SK-N-SH treated with all-trans-retinoic acid at 6 μM for 48 hours (cell line): ENCODE results near the gene MYB.

ENCODE experiments used
- ATAC-seq: fragments of 200-7000 bp; cut with Tn5 transposase; 3 replicates; pipeline ENCODE4 v1.9.1; 2020; ENCODE audit warnings: mild to moderate bottlenecking, moderate library complexity
- ARNTL ChIP-seq: fragments of 450-650 bp; formaldehyde crosslinking; IDR thresholded peaks from 2 replicates; pipeline ENCODE4 v1.5.0; 2020; ENCODE audit warnings: low read depth, mild to moderate bottlenecking, moderate library complexity, borderline replicate concordance
- BACH2 ChIP-seq: fragments of 250-450 bp; sonication (Bioruptor Pico); IDR thresholded peaks from 2 replicates; pipeline ENCODE4 v1.9.0; 2021; ENCODE audit warnings: mild to moderate bottlenecking, borderline replicate concordance
- CSDC2 ChIP-seq: fragments of 250-450 bp; sonication (Bioruptor Pico); IDR thresholded peaks from 2 replicates; pipeline ENCODE4 v1.5.0; 2020; ENCODE audit warnings: mild to moderate bottlenecking, moderate library complexity
- CSRNP3 ChIP-seq: fragments of 250-450 bp; sonication (Bioruptor Pico); IDR thresholded peaks from 2 replicates; pipeline ENCODE4 v1.5.1; 2021; ENCODE audit warnings: mild to moderate bottlenecking, moderate library complexity
- ESRRG ChIP-seq: fragments of 250-450 bp; sonication (Bioruptor Pico); IDR thresholded peaks from 2 replicates; pipeline ENCODE4 v1.6.1; 2021; ENCODE audit warnings: mild to moderate bottlenecking
- GLIS3 ChIP-seq: fragments of 250-450 bp; sonication (Bioruptor Pico); IDR thresholded peaks from 2 replicates; pipeline ENCODE4 v1.5.0; 2020; ENCODE audit warnings: mild to moderate bottlenecking, moderate library complexity
- ISL1 ChIP-seq: fragments of 250-450 bp; sonication (Bioruptor Pico); IDR thresholded peaks from 2 replicates; pipeline ENCODE4 v2.1.2; 2022; ENCODE audit warnings: mild to moderate bottlenecking, moderate library complexity
- OSR1 ChIP-seq: fragments of 250-450 bp; sonication (Bioruptor Pico); IDR thresholded peaks from 2 replicates; pipeline ENCODE4 v1.8.0; 2022; ENCODE audit warnings: moderate library complexity, mild to moderate bottlenecking, inconsistent platforms
- PPARA ChIP-seq: fragments of 250-450 bp; sonication (Bioruptor Pico); IDR thresholded peaks from 2 replicates; pipeline ENCODE4 v1.5.0; 2020; ENCODE audit warnings: mild to moderate bottlenecking, borderline replicate concordance
- RARB ChIP-seq: fragments of 250-450 bp; sonication (Bioruptor Pico); IDR thresholded peaks from 2 replicates; pipeline ENCODE4 v1.8.0; 2021; ENCODE audit warnings: mild to moderate bottlenecking, moderate library complexity
- SNAI2 ChIP-seq: fragments of 250-450 bp; sonication (Bioruptor Pico); IDR thresholded peaks from 2 replicates; pipeline ENCODE4 v1.5.0; 2020; ENCODE audit warnings: mild to moderate bottlenecking, moderate library complexity
- TCF4 ChIP-seq: fragments of 250-450 bp; sonication (Bioruptor Pico); IDR thresholded peaks from 2 replicates; pipeline ENCODE4 v1.8.0; 2021; ENCODE audit warnings: mild to moderate bottlenecking, moderate library complexity, borderline replicate concordance
- TOX ChIP-seq: fragments of 250-450 bp; sonication (Bioruptor Pico); IDR thresholded peaks from 2 replicates; pipeline ENCODE4 v1.8.0; 2021; ENCODE audit warnings: mild to moderate bottlenecking, moderate library complexity, borderline replicate concordance
- ZC3H10 ChIP-seq: fragments of 250-450 bp; sonication (Bioruptor Pico); IDR thresholded peaks from 2 replicates; pipeline ENCODE4 v1.5.1; 2021; ENCODE audit warnings: mild to moderate bottlenecking, moderate library complexity
- ZFP3 ChIP-seq: fragments of 250-450 bp; sonication (Bioruptor Pico); IDR thresholded peaks from 2 replicates; pipeline ENCODE4 v1.5.0; 2020; ENCODE audit warnings: mild to moderate bottlenecking, moderate library complexity
- ZFP30 ChIP-seq: fragments of 450-650 bp; formaldehyde crosslinking; IDR thresholded peaks from 2 replicates; pipeline ENCODE4 v1.5.0; 2022; ENCODE audit warnings: mild to moderate bottlenecking, moderate library complexity
- ZNF565 ChIP-seq: fragments of 450-650 bp; formaldehyde crosslinking; conservative IDR thresholded peaks from 2 replicates; pipeline ENCODE4 v1.5.0; 2020; ENCODE audit warnings: low read depth, mild to moderate bottlenecking, moderate library complexity
- ZNF70 ChIP-seq: fragments of 450-650 bp; formaldehyde crosslinking; IDR thresholded peaks from 2 replicates; pipeline ENCODE4 v1.5.0; 2020; ENCODE audit warnings: mild to moderate bottlenecking, moderate library complexity
- ZNF8 ChIP-seq: fragments of 450-650 bp; formaldehyde crosslinking; IDR thresholded peaks from 2 replicates; pipeline ENCODE4 v1.5.0; 2020; ENCODE audit warnings: mild to moderate bottlenecking, moderate library complexity
- TF ChIP-seq, protein P1 (sequence below): fragments of 250-450 bp; sonication (Bioruptor Pico); IDR thresholded peaks from 2 replicates; pipeline ENCODE4 v1.5.1; 2020; ENCODE audit warnings: low read depth, mild to moderate bottlenecking, moderate library complexity
- TF ChIP-seq, protein P2 (sequence below): fragments of 250-450 bp; sonication (Bioruptor Pico); IDR thresholded peaks from 2 replicates; pipeline ENCODE4 v1.8.0; 2021; ENCODE audit warnings: low read depth, mild to moderate bottlenecking, moderate library complexity, borderline replicate concordance

The MYB gene

DNA sequence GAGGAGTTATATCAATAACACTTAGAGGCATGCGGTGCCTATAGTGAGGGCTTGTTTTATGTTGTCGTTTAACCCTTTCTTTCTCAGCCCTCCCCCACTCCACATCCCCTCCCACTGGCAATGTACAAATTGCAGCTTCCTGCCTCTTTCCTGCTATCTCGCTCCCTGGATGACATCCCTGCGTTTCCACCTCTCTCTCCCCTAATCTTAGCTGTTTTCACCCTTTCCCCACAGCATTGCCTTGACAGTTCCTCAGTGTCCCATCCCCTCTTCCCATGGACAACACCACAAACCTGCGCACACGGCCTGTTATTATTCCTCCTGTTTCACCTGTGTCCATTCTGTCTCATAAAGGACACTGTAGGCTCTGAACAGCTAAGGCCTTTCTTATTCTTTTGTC is 34.5 kb downstream of the MYB start (continued):
- TF ChIP-seq ESRRG (CRISPR knock-in tag) = no peak
- no peak for TF ChIP-seq TOX (CRISPR knock-in tag)
- no peak for TF ChIP-seq CSDC2 (CRISPR knock-in tag)
- TF ChIP-seq ZNF565 = no peak
- no peak for TF ChIP-seq ZC3H10 (CRISPR knock-in tag)
- no peak for TF ChIP-seq ZFP3
- no peak for TF ChIP-seq ISL1 (CRISPR knock-in tag)
- TF ChIP-seq, protein P1, sequence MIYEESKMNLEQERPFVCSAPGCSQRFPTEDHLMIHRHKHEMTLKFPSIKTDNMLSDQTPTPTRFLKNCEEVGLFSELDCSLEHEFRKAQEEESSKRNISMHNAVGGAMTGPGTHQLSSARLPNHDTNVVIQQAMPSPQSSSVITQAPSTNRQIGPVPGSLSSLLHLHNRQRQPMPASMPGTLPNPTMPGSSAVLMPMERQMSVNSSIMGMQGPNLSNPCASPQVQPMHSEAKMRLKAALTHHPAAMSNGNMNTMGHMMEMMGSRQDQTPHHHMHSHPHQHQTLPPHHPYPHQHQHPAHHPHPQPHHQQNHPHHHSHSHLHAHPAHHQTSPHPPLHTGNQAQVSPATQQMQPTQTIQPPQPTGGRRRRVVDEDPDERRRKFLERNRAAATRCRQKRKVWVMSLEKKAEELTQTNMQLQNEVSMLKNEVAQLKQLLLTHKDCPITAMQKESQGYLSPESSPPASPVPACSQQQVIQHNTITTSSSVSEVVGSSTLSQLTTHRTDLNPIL (CRISPR knock-in tag) = no peak

DNA sequence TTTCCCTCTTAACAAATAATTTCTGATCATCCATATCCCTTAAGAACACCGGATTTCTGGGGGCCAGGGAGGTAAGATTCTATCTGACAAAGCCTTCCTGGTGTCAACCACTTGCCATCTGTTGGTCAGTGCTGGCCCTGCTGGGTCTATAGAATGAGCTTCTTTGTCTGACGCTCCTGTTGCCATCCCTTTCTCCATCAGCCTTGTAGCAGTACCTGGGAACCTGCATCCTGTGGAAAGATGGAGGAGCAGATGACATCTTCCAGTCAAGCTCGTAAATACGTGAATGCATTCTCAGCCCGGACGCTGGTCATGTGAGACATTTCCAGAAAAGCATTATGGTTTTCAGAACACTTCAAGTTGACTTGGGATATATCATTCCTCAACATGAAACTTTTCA is 36.6 kb downstream of the MYB start:
- no peak for TF ChIP-seq ZFP30 (CRISPR knock-in tag)
- TF ChIP-seq PPARA (CRISPR knock-in tag) = no peak
- no peak for TF ChIP-seq ESRRG (CRISPR knock-in tag)
- no peak for TF ChIP-seq BACH2 (CRISPR knock-in tag)
- TF ChIP-seq, protein P1 (CRISPR knock-in tag) = no peak
- TF ChIP-seq TCF4 = no peak
- no peak for TF ChIP-seq CSRNP3 (CRISPR knock-in tag)
- no peak for TF ChIP-seq ZNF565
- TF ChIP-seq ZFP3 = no peak
- TF ChIP-seq TOX (CRISPR knock-in tag) = no peak
- no peak for TF ChIP-seq ARNTL (CRISPR knock-in tag)
- no peak for TF ChIP-seq GLIS3 (CRISPR knock-in tag)
- TF ChIP-seq, protein P2, sequence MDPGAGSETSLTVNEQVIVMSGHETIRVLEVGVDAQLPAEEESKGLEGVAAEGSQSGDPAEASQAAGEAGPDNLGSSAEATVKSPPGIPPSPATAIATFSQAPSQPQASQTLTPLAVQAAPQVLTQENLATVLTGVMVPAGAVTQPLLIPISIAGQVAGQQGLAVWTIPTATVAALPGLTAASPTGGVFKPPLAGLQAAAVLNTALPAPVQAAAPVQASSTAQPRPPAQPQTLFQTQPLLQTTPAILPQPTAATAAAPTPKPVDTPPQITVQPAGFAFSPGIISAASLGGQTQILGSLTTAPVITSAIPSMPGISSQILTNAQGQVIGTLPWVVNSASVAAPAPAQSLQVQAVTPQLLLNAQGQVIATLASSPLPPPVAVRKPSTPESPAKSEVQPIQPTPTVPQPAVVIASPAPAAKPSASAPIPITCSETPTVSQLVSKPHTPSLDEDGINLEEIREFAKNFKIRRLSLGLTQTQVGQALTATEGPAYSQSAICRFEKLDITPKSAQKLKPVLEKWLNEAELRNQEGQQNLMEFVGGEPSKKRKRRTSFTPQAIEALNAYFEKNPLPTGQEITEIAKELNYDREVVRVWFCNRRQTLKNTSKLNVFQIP = no peak
- no peak for TF ChIP-seq OSR1 (CRISPR knock-in tag)
- TF ChIP-seq ZC3H10 (CRISPR knock-in tag) = no peak
- no peak for ATAC-seq

- no peak for ATAC-seq
- TF ChIP-seq CSDC2 (CRISPR knock-in tag) (no peak), GLIS3 (CRISPR knock-in tag) (no peak), OSR1 (CRISPR knock-in tag) (no peak), RARB (CRISPR knock-in tag) (no peak), ZNF8 (CRISPR knock-in tag) (no peak), ZFP30 (CRISPR knock-in tag) (no peak), ESRRG (CRISPR knock-in tag) (no peak), TCF4 (no peak), ZNF70 (CRISPR knock-in tag) (no peak), CSRNP3 (CRISPR knock-in tag) (no peak), ZFP3 (no peak), BACH2 (CRISPR knock-in tag) (no peak), PPARA (CRISPR knock-in tag) (no peak), TOX (CRISPR knock-in tag) (no peak), ISL1 (CRISPR knock-in tag) (no peak), SNAI2 (CRISPR knock-in tag) (no peak)
- TF ChIP-seq, protein P2 = no peak
- TF ChIP-seq, protein P1 (CRISPR knock-in tag) = no peak
These were observed 38.2 kb downstream of the MYB start for GRCh38 chr6:135219346-135219745.
